Parathyroid adenoma (tissue), 2 donors: ENCODE data around the gene MEGF10.

ENCODE experiments used
- H2AFZ ChIP-seq: fragments of 300-600 bp; sonication (generic); one replicate; pipeline ENCODE4 v1.7.0; 2017; ENCODE audit warnings: antibody characterized with exemption, mild to moderate bottlenecking
- H3K27ac ChIP-seq: fragments of 300-600 bp; sonication (generic); one replicate; pipeline ENCODE4 v1.7.0; 2017
- H3K27me3 ChIP-seq: fragments of 300-600 bp; sonication (generic); one replicate; pipeline ENCODE4 v1.7.0; 2017; ENCODE audit warnings: low read length; ENCODE audit not compliant: control insufficient read depth, insufficient read depth
- H3K36me3 ChIP-seq: fragments of 300-600 bp; sonication (generic); one replicate; pipeline ENCODE4 v1.7.0; 2017; ENCODE audit warnings: low read length; ENCODE audit not compliant: control insufficient read depth, insufficient read depth
- H3K4me1 ChIP-seq: fragments of 300-600 bp; sonication (generic); one replicate; pipeline ENCODE4 v1.7.0; 2017; ENCODE audit warnings: control low read depth
- H3K4me2 ChIP-seq: fragments of 300-600 bp; sonication (generic); one replicate; pipeline ENCODE4 v1.7.0; 2017; ENCODE audit warnings: low read length
- H3K4me3 ChIP-seq: fragments of 300-600 bp; sonication (generic); one replicate; pipeline ENCODE4 v1.7.0; 2017; ENCODE audit warnings: low read depth, low read length
- H3K79me2 ChIP-seq: fragments of 300-600 bp; sonication (generic); one replicate; pipeline ENCODE4 v1.7.0; 2017; ENCODE audit warnings: control low read depth
- H3K9ac ChIP-seq: fragments of 300-600 bp; sonication (generic); one replicate; pipeline ENCODE4 v1.7.0; 2017; ENCODE audit warnings: mild to moderate bottlenecking
- H3K9me3 ChIP-seq: fragments of 300-600 bp; sonication (generic); one replicate; pipeline ENCODE4 v1.7.0; 2017; ENCODE audit warnings: low read length; ENCODE audit not compliant: control insufficient read depth
- TF ChIP-seq, protein P1 (sequence below): fragments of 300-600 bp; sonication (generic); IDR thresholded peaks from one replicate; pipeline ENCODE4 v1.7.0; 2017; ENCODE audit warnings: antibody characterized with exemption, mild to moderate bottlenecking
- donor health status: primary hyperparathyroidism.

The MEGF10 gene

DNA sequence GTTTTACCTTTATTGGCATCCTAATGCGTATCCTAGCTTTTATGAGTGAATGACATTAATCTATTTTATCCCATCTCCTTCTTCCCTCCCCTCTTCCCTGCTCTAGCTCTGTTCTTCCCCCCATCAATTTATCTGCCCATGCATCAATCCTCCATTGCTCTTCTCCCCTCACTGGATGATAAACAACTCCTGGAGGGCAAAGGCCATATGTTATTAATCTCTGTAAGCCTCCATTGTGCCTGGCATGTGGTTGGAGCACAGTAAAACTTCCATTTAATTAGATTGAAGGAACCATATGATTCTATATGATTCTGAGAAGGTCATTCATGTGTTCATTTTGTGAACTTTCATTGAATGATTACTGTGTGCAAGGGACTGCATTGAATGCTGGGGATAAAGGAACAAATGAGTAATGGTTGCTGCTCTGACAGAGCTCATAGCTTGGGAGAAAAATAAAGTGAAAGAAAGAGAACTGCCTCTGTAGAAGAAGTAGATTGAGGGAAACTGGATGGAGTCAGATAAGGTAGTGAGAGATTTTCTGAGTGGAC, 85.0 kb downstream of the MEGF10 start:
- Histone ChIP-seq H3K27ac (no peak overlapping the region), H3K9ac (no peak overlapping the region), H2AFZ (no peak overlapping the region), H3K4me1 (no peaks in the 10 kb centered on the region), H3K27me3 (no peaks in the 10 kb centered on the region), H3K9me3 (no peaks in the 10 kb centered on the region), H3K79me2 (no peaks in the 10 kb centered on the region), H3K4me3 (no peak overlapping the region), H3K36me3 (no peaks in the 10 kb centered on the region), H3K4me2 (no peak overlapping the region)
- TF ChIP-seq, protein P1, sequence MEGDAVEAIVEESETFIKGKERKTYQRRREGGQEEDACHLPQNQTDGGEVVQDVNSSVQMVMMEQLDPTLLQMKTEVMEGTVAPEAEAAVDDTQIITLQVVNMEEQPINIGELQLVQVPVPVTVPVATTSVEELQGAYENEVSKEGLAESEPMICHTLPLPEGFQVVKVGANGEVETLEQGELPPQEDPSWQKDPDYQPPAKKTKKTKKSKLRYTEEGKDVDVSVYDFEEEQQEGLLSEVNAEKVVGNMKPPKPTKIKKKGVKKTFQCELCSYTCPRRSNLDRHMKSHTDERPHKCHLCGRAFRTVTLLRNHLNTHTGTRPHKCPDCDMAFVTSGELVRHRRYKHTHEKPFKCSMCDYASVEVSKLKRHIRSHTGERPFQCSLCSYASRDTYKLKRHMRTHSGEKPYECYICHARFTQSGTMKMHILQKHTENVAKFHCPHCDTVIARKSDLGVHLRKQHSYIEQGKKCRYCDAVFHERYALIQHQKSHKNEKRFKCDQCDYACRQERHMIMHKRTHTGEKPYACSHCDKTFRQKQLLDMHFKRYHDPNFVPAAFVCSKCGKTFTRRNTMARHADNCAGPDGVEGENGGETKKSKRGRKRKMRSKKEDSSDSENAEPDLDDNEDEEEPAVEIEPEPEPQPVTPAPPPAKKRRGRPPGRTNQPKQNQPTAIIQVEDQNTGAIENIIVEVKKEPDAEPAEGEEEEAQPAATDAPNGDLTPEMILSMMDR, result no peak

DNA sequence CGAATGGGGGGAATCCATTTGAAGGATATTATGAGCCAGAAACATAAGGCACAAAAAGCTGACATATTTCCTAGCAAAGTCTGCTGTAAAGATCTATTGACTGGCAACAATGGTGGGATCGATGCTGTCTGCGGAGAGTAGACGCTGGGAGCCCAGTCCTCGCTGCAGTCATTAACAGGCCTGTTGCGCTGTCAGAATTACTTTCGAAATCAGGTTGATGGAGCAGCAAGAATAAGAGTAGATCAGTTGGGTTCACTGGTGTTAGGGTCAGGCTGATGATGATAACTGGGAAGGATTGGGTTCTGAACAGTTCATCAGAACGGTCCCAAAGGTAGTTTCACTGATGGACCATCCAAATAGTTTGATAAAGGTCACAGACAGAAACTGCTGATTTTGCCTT, 87.1 kb downstream of the MEGF10 start:
- Histone ChIP-seq H3K4me2 (no peak overlapping the region), H2AFZ (no peak overlapping the region), H3K4me1 (no peaks in the 10 kb centered on the region), H3K27me3 (no peaks in the 10 kb centered on the region), H3K9ac (no peak overlapping the region), H3K79me2 (no peaks in the 10 kb centered on the region), H3K9me3 (no peaks in the 10 kb centered on the region), H3K27ac (no peak overlapping the region), H3K36me3 (no peaks in the 10 kb centered on the region), H3K4me3 (no peak overlapping the region)
- TF ChIP-seq, protein P1, result no peak

DNA sequence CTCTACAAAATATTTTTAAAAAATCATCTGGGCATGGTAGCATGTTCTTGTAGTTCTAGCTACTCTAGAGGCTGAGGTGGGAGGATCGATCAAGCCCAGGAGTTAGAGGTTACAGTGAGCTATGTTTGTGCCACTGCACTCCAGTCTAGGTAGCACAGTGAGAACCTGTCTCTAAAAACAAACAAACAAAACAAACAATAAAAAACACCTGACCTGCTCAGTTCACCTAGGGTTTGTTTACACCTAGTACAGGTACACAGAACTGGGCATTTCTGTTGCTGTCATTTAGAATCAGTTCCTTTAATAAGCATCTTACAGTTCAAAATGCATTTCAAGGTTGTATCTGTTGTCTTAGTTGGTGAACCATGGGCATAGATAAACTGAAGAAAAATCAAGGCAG, 95.3 kb downstream of the MEGF10 start:
- Histone ChIP-seq H3K4me1 (no peaks in the 10 kb centered on the region), H3K9ac (no peak overlapping the region), H3K4me3 (no peak overlapping the region), H3K27me3 (no peaks in the 10 kb centered on the region), H3K9me3 (no peaks in the 10 kb centered on the region), H2AFZ (no peak overlapping the region), H3K4me2 (no peak overlapping the region), H3K27ac (no peak overlapping the region), H3K36me3 (no peaks in the 10 kb centered on the region), H3K79me2 (no peaks in the 10 kb centered on the region)
- TF ChIP-seq, protein P1, result no peak

DNA sequence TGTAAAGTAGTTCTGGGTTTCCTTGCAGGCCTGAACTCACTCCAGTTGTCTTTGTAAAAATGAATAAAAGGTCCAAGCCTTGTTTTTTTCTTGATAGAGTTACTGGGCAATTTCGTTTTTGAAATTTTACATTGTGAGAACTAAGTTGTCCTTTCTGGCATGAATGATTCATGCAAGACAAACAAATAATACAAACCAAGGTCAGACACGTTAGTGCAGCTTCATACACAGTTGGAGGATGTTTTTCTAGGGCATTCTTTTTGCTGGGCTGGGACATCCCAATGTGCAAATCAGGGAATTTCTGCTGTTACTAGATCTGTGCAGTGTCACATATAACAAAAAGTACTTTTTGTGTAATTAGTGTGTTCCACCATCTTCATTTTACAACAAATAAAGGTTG, 96.0 kb downstream of the MEGF10 start:
- TF ChIP-seq, protein P1, result no peak
- H3K27ac ChIP-seq, result no peak overlapping the region
- H2AFZ ChIP-seq, result no peak overlapping the region
- no peaks in the 10 kb centered on the region for H3K4me1 ChIP-seq
- no peak overlapping the region for H3K9ac ChIP-seq
- H3K79me2 ChIP-seq, result no peaks in the 10 kb centered on the region
- H3K27me3 ChIP-seq, result no peaks in the 10 kb centered on the region
- no peaks in the 10 kb centered on the region for H3K36me3 ChIP-seq
- H3K4me3 ChIP-seq, result no peak overlapping the region
- no peak overlapping the region for H3K4me2 ChIP-seq
- no peaks in the 10 kb centered on the region for H3K9me3 ChIP-seq

DNA sequence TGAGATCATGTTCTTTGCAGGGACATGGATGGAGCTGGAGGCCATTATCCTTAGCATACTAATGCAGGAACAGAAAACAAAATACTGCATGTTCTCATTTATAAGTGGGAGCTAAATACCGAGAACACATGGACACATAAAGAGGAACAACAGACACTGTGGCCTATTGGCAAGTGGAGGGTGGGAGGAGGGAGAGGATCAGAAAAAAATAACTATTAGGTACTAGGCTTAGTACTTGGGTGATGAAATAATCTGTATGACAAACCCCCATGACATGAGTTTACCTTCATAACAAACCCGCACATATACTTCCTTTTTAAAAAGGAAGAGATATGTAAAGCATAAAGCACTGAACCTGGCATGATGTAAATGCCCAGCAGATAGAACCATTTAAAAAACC, 99.0 kb downstream of the MEGF10 start:
- no peak overlapping the region for H3K4me3 ChIP-seq

More for the DNA sequence above, 99.0 kb downstream of the MEGF10 start:
- Histone ChIP-seq H3K4me2 (no peak overlapping the region), H3K27ac (no peak overlapping the region), H3K9me3 (no peaks in the 10 kb centered on the region), H3K27me3 (no peaks in the 10 kb centered on the region), H3K79me2 (no peaks in the 10 kb centered on the region), H3K36me3 (no peaks in the 10 kb centered on the region), H2AFZ (no peak overlapping the region), H3K4me1 (no peaks in the 10 kb centered on the region), H3K9ac (no peak overlapping the region)
- TF ChIP-seq, protein P1, result no peak
